Mesenchymal stem cell (in vitro differentiated cells and primary cell): ENCODE data around the gene DTX4.

ENCODE experiments used
- DNase-seq: peaks from one replicate; pipeline ENCODE4 v3.0.0-alpha.2; 2013
- H2AFZ ChIP-seq: one replicate; pipeline ENCODE4 v1.6.1; 2013; ENCODE audit warnings: low read depth, mild to moderate bottlenecking, control low read depth, inconsistent platforms, low read length, moderate library complexity
- H2AK5ac ChIP-seq: 2 replicates; pipeline ENCODE4 v1.6.1; 2013; ENCODE audit warnings: low read length, moderate library complexity, mild to moderate bottlenecking, inconsistent platforms; ENCODE audit not compliant: severe bottlenecking
- H2BK120ac ChIP-seq: one replicate; pipeline ENCODE4 v1.6.1; 2013; ENCODE audit warnings: low read depth, mild to moderate bottlenecking, inconsistent platforms, low read length, moderate library complexity
- H2BK12ac ChIP-seq, 2 experiments: one replicate each; pipeline ENCODE4 v1.6.1; 2013; ENCODE audit warnings: inconsistent platforms in 2 of 2, low read length in 2 of 2, mild to moderate bottlenecking in 2 of 2, moderate library complexity in 2 of 2, control low read depth in 1 of 2
- H2BK15ac ChIP-seq: one replicate; pipeline ENCODE4 v1.6.1; 2013; ENCODE audit warnings: mild to moderate bottlenecking, low read depth, inconsistent platforms; ENCODE audit not compliant: poor library complexity, severe bottlenecking
- H2BK5ac ChIP-seq: 2 replicates; pipeline ENCODE4 v1.6.1; 2013; ENCODE audit warnings: low read depth, mild to moderate bottlenecking, low read length, control low read depth, inconsistent platforms; ENCODE audit not compliant: poor library complexity, severe bottlenecking
- H3K14ac ChIP-seq, 2 experiments: one replicate each; pipeline ENCODE4 v1.6.1; 2013; ENCODE audit warnings: inconsistent platforms in 2 of 2, low read length in 2 of 2, control low read depth in 1 of 2, mild to moderate bottlenecking in 1 of 2, moderate library complexity in 1 of 2
- H3K18ac ChIP-seq, 2 experiments: one replicate each; pipeline ENCODE4 v1.6.1; 2013; ENCODE audit warnings: inconsistent platforms in 2 of 2, low read length in 2 of 2, control low read depth in 1 of 2, low read depth in 1 of 2, mild to moderate bottlenecking in 1 of 2
- H3K23ac ChIP-seq, 2 experiments: one replicate each; pipeline ENCODE4 v1.6.1; 2013; ENCODE audit warnings: inconsistent platforms in 2 of 2, low read length in 2 of 2, mild to moderate bottlenecking in 2 of 2, moderate library complexity in 2 of 2, control low read depth in 1 of 2
- H3K27ac ChIP-seq: 2 replicates; pipeline ENCODE4 v1.5.1; 2013; ENCODE audit warnings: mild to moderate bottlenecking, moderate library complexity, low read length, control low read depth, inconsistent platforms; ENCODE audit not compliant: poor library complexity, severe bottlenecking
- H3K27me3 ChIP-seq, 2 experiments: 2 replicates each; pipeline versions ENCODE4 v1.6.1 to v1.7.0; 2013; ENCODE audit warnings: low read length in 2 of 2, mild to moderate bottlenecking in 2 of 2, moderate library complexity in 2 of 2, control low read depth in 1 of 2, inconsistent platforms in 1 of 2; ENCODE audit not compliant: control insufficient read depth in 1 of 2, insufficient read depth in 1 of 2
- H3K36me3 ChIP-seq, 2 experiments: 2 replicates each; pipeline versions ENCODE4 v1.6.1 to v1.7.0; 2013; ENCODE audit warnings: low read length in 2 of 2, control low read depth in 1 of 2, inconsistent platforms in 1 of 2, low read depth in 1 of 2, mild to moderate bottlenecking in 1 of 2; ENCODE audit not compliant: insufficient read depth in 2 of 2, control insufficient read depth in 1 of 2
- H3K4ac ChIP-seq, 2 experiments: one replicate each; pipeline ENCODE4 v1.6.1; 2013; ENCODE audit warnings: inconsistent platforms in 2 of 2, low read length in 2 of 2, mild to moderate bottlenecking in 2 of 2, moderate library complexity in 2 of 2, control low read depth in 1 of 2, low read depth in 1 of 2
- H3K4me1 ChIP-seq: 2 replicates; pipeline ENCODE4 v1.6.1; 2013; ENCODE audit warnings: low read depth, low read length, control low read depth; ENCODE audit not compliant: control insufficient read depth, insufficient read depth
- H3K4me2 ChIP-seq: 2 replicates; pipeline ENCODE4 v1.6.1; 2013; ENCODE audit warnings: low read length, mild to moderate bottlenecking, inconsistent platforms; ENCODE audit not compliant: poor library complexity, severe bottlenecking
- H3K4me3 ChIP-seq, 2 experiments: 2 replicates each; pipeline versions ENCODE4 v1.5.1 to v1.7.0; 2013; ENCODE audit warnings: low read length in 2 of 2, mild to moderate bottlenecking in 2 of 2, control low read depth in 1 of 2, low read depth in 1 of 2; ENCODE audit not compliant: insufficient read depth in 1 of 2
- H3K79me1 ChIP-seq: replicated peaks from 2 replicates; pipeline ENCODE4 v1.6.1; 2013; ENCODE audit warnings: mild to moderate bottlenecking, control low read depth, low read length, inconsistent platforms; ENCODE audit not compliant: poor library complexity, severe bottlenecking
- H3K9ac ChIP-seq: 2 replicates; pipeline ENCODE4 v1.7.0; 2013; ENCODE audit warnings: mild to moderate bottlenecking, low read length, moderate library complexity
- H3K9me3 ChIP-seq: 2 replicates; pipeline ENCODE4 v1.7.0; 2013; ENCODE audit warnings: mild to moderate bottlenecking, low read length; ENCODE audit not compliant: control insufficient read depth
- H4K8ac ChIP-seq: one replicate; pipeline ENCODE4 v1.6.1; 2013; ENCODE audit warnings: inconsistent platforms, mild to moderate bottlenecking, low read length, moderate library complexity
- H4K91ac ChIP-seq: one replicate; pipeline ENCODE4 v1.6.1; 2013; ENCODE audit warnings: mild to moderate bottlenecking, low read length, inconsistent platforms
- WGBS: methylation state at CpG from one replicate; pipeline ENCODE4 v1.1.7; 2013; ENCODE audit warnings: mixed read lengths; 5-methylcytosine and 5-hydroxymethylcytosine counted together

DTX4 gene

GRCh38 chr11:59207988-59208451, 36.1 kb downstream of the DTX4 start:
- no peak overlapping the region for H2BK120ac ChIP-seq
- no peaks in the 10 kb centered on the region for H3K79me1 ChIP-seq
- H3K36me3 ChIP-seq, result no peaks in the 10 kb centered on the region
- 2% methylated on average over 3 of the region's 5 CpGs for WGBS
- H2BK15ac ChIP-seq, result no peak overlapping the region
- no peak overlapping the region for H2BK5ac ChIP-seq
- no peak overlapping the region for H3K18ac ChIP-seq
- no peak overlapping the region for H4K8ac ChIP-seq
- DNase-seq, result peak; percentile 60
- no peak overlapping the region for H2AFZ ChIP-seq
- H3K4me3 ChIP-seq, result no peak overlapping the region
- H3K27ac ChIP-seq, result no peak overlapping the region
- H3K9ac ChIP-seq, result no peak overlapping the region
- H3K14ac ChIP-seq, result no peak overlapping the region
- no peak overlapping the region for H2BK12ac ChIP-seq
- no peaks in the 10 kb centered on the region for H3K9me3 ChIP-seq
- no peak overlapping the region for H3K23ac ChIP-seq
- no peak overlapping the region for H4K91ac ChIP-seq
- peaks cover 11 to 30% of the 10 kb centered on the region in 2 experiments for H3K27me3 ChIP-seq
- no peak overlapping the region for H3K4ac ChIP-seq
- H3K4me2 ChIP-seq, result no peak overlapping the region
- no peaks in the 10 kb centered on the region for H3K4me1 ChIP-seq
- H2AK5ac ChIP-seq, result no peak overlapping the region

GRCh38 chr11:59208956-59209355, 37.0 kb downstream of the DTX4 start:
- Histone ChIP-seq H3K27ac (no peak overlapping the region), H4K8ac (no peak overlapping the region), H2BK12ac (no peak overlapping the region), H2AFZ (no peak overlapping the region), H3K27me3 (peaks cover 11 to 35% of the 10 kb centered on the region in 2 experiments), H3K4me1 (no peaks in the 10 kb centered on the region), H3K9ac (no peak overlapping the region), H2BK5ac (no peak overlapping the region), H3K18ac (no peak overlapping the region), H3K4ac (no peak overlapping the region), H3K36me3 (no peaks in the 10 kb centered on the region), H3K23ac (no peak overlapping the region), H2BK120ac (no peak overlapping the region), H3K4me2 (no peak overlapping the region), H3K9me3 (no peaks in the 10 kb centered on the region), H2BK15ac (no peak overlapping the region), H3K14ac (no peak overlapping the region), H4K91ac (no peak overlapping the region), H3K4me3 (no peak overlapping the region), H3K79me1 (no peaks in the 10 kb centered on the region), H2AK5ac (no peak overlapping the region)
- DNase-seq, result no peak
- 63% methylated on average over 2 of the region's 2 CpGs for WGBS

GRCh38 chr11:59212222-59212621, 40.3 kb downstream of the DTX4 start:
- Histone ChIP-seq H2BK12ac (no peak overlapping the region), H3K9ac (no peak overlapping the region), H2AFZ (no peak overlapping the region), H2BK120ac (no peak overlapping the region), H3K23ac (no peak overlapping the region), H3K14ac (no peak overlapping the region), H4K8ac (no peak overlapping the region), H3K4me1 (no peaks in the 10 kb centered on the region), H3K4me2 (no peak overlapping the region), H3K27ac (no peak overlapping the region), H4K91ac (no peak overlapping the region), H3K4me3 (no peak overlapping the region), H2AK5ac (no peak overlapping the region), H3K27me3 (peaks cover 5 to 35% of the 10 kb centered on the region in 2 experiments), H3K4ac (no peak overlapping the region), H2BK5ac (no peak overlapping the region), H3K18ac (no peak overlapping the region), H3K9me3 (no peaks in the 10 kb centered on the region), H3K79me1 (no peaks in the 10 kb centered on the region), H3K36me3 (no peaks in the 10 kb centered on the region), H2BK15ac (no peak overlapping the region)
- no peak for DNase-seq
- 77% methylated on average over 7 of the region's 7 CpGs for WGBS

GRCh38 chr11:59212744-59213631, 41.1 kb downstream of the DTX4 start, which contains the start of gene MPEG1:
MPEG1 (minus strand) TSS chr11:59212927; CDS start chr11:59212865, 62 bp downstream.
- H3K4me2 ChIP-seq, result no peak within 1 kb of the TSS
- peaks cover 5 to 35% of the 10 kb centered on the region in 2 experiments for H3K27me3 ChIP-seq

More at GRCh38 chr11:59212744-59213631, 41.1 kb downstream of the DTX4 start, which contains the start of gene MPEG1:
- Histone ChIP-seq H3K23ac (no peak within 1 kb of the TSS), H3K4me3 (no peak within 1 kb of the TSS), H2AFZ (no peak within 1 kb of the TSS), H3K27ac (no peak within 1 kb of the TSS), H3K4me1 (no peaks in the 10 kb centered on the region), H3K9ac (no peak within 1 kb of the TSS), H2BK12ac (no peak within 1 kb of the TSS), H4K8ac (no peak within 1 kb of the TSS), H4K91ac (no peak within 1 kb of the TSS), H3K14ac (no peak within 1 kb of the TSS), H3K4ac (no peak within 1 kb of the TSS), H3K18ac (no peak within 1 kb of the TSS), H3K36me3 (no peaks in the 10 kb centered on the region), H3K9me3 (no peaks in the 10 kb centered on the region), H2BK120ac (no peak within 1 kb of the TSS), H3K79me1 (no peaks in the 10 kb centered on the region), H2BK5ac (no peak within 1 kb of the TSS), H2AK5ac (no peak within 1 kb of the TSS), H2BK15ac (no peak within 1 kb of the TSS)
- 72% methylated on average over 8 of the region's 10 CpGs for WGBS
- no peak for DNase-seq
